Tibial nerve (tissue), 4 donors: ENCODE data around the gene CACNA1S. TPM values are rescaled to one million over a fixed set of nuclear protein-coding genes. Genes with fewer than 3 reads are reported as not detected.

Source experiments
- DNase-seq, 2 donors: peaks; one replicate each; pipeline ENCODE4 v3.0.0-alpha.2; 2019; ENCODE audit warnings: low spot score in 2 of 2
- H3K27ac ChIP-seq, 4 donors: fragments of 200-600 bp; sonication (generic) in 3 of 4; one replicate each; pipeline ENCODE4 v1.5.1; 2017 to 2019; ENCODE audit warnings: mild to moderate bottlenecking in 1 of 4
- H3K27me3 ChIP-seq, 2 donors: fragments of 200-600 bp; sonication (generic) in 1 of 2; one replicate each; pipeline versions ENCODE4 v1.5.1 to v1.6.0; 2017 to 2019
- H3K36me3 ChIP-seq, 3 donors: fragments of 200-600 bp; sonication (generic); one replicate each; pipeline ENCODE4 v1.5.1; 2018 to 2019
- H3K4me1 ChIP-seq, 4 donors: fragments of 200-600 bp; sonication (generic) in 3 of 4; one replicate each; pipeline ENCODE4 v1.5.1; 2017 to 2019
- H3K4me3 ChIP-seq, 4 donors: fragments of 200-600 bp; sonication (generic) in 3 of 4; one replicate each; pipeline ENCODE4 v1.5.1; 2017 to 2019; ENCODE audit warnings: mild to moderate bottlenecking in 1 of 4, moderate library complexity in 1 of 4
- H3K9me3 ChIP-seq, 4 donors: fragments of 200-600 bp; sonication (generic) in 3 of 4; one replicate each; pipeline ENCODE4 v1.5.1; 2017 to 2019
- CTCF ChIP-seq, 5 experiments: fragments of 200-600 bp in 3 of 5; fragments of 450-650 bp in 2 of 5; sonication (generic) in 3 of 5; IDR thresholded peaks; one replicate each; pipeline ENCODE4 v1.5.1; 2016 to 2019; ENCODE audit warnings: antibody characterized with exemption in 5 of 5, mild to moderate bottlenecking in 3 of 5, moderate library complexity in 2 of 5
- EP300 ChIP-seq, 2 donors: sonication (generic); formaldehyde crosslinking; IDR thresholded peaks; one replicate each; pipeline ENCODE4 v1.6.1; 2017; ENCODE audit warnings: antibody characterized with exemption in 2 of 2, mild to moderate bottlenecking in 1 of 2
- POLR2A ChIP-seq, 2 donors: fragments of 450-650 bp; IDR thresholded peaks; one replicate each; pipeline ENCODE4 v1.6.1; 2017; ENCODE audit warnings: antibody characterized with exemption in 2 of 2, mild to moderate bottlenecking in 2 of 2, moderate library complexity in 2 of 2
- WGBS, 2 donors: methylation state at CpG; one replicate each; pipeline ENCODE4 v1.1.5; 2018; 5-methylcytosine and 5-hydroxymethylcytosine counted together
- total RNA-seq, 4 donors: library from RNA; depleted of rRNA; stranded (reverse); fragments of >200 nt; gene quantifications; one replicate each; pipeline ENCODE4 v1.1.0, GENCODE V29; 2016

The CACNA1S gene
- total RNA-seq, 4 donors from 2014 or later, result not detected

GRCh38 chr1:201100169-201100930 is 11.9 kb downstream of the CACNA1S start:
- 84 to 87% methylated on average over 12 of the region's 12 CpGs for WGBS, 2 donors
- Histone ChIP-seq H3K27me3 (no peaks in the 10 kb centered on the region), H3K36me3 (no peaks in the 10 kb centered on the region), H3K4me1 (no peaks in the 10 kb centered on the region), H3K4me3 (no peak overlapping the region), H3K9me3 (no peaks in the 10 kb centered on the region), H3K27ac (no peak overlapping the region)
- no peak for DNase-seq
- TF ChIP-seq POLR2A (IDR thresholded peaks at IDR 0.05) (no peak), CTCF (IDR thresholded peaks at IDR 0.05) (no peak), EP300 (IDR thresholded peaks at IDR 0.05) (no peak)

- Histone ChIP-seq H3K9me3 (no peaks in the 10 kb centered on the region), H3K4me1 (no peaks in the 10 kb centered on the region), H3K27ac (no peak overlapping the region), H3K27me3 (no peaks in the 10 kb centered on the region), H3K36me3 (no peaks in the 10 kb centered on the region), H3K4me3 (no peak overlapping the region)
- 64% methylated on average over 5 of the region's 5 CpGs for WGBS, 2 donors
- no peak for DNase-seq
- TF ChIP-seq EP300 (IDR thresholded peaks at IDR 0.05) (no peak), CTCF (IDR thresholded peaks at IDR 0.05) (no peak), POLR2A (IDR thresholded peaks at IDR 0.05) (no peak)
These were observed 13.1 kb downstream of the CACNA1S start for GRCh38 chr1:201098992-201099677.

- Histone ChIP-seq H3K4me3 (no peak overlapping the region), H3K36me3 (no peaks in the 10 kb centered on the region), H3K9me3 (no peaks in the 10 kb centered on the region), H3K27ac (no peak overlapping the region), H3K27me3 (no peaks in the 10 kb centered on the region), H3K4me1 (no peaks in the 10 kb centered on the region)
- 71 to 77% methylated on average over 17 of the region's 17 CpGs for WGBS, 2 donors
- no peak for DNase-seq
- TF ChIP-seq CTCF (IDR thresholded peaks at IDR 0.05), result no peak
- no peak for TF ChIP-seq EP300 (IDR thresholded peaks at IDR 0.05)
- no peak for TF ChIP-seq POLR2A (IDR thresholded peaks at IDR 0.05)
These were observed 15.0 kb downstream of the CACNA1S start for GRCh38 chr1:201096977-201097856.

GRCh38 chr1:201096041-201096461 is 16.2 kb downstream of the CACNA1S start:
- Histone ChIP-seq H3K27me3 (no peaks in the 10 kb centered on the region), H3K27ac (no peak overlapping the region), H3K36me3 (no peaks in the 10 kb centered on the region), H3K4me3 (no peak overlapping the region), H3K9me3 (no peaks in the 10 kb centered on the region), H3K4me1 (no peaks in the 10 kb centered on the region)
- DNase-seq, result no peak
- WGBS, 2 donors, result 65 to 78% methylated on average over 5 of the region's 5 CpGs
- no peak for TF ChIP-seq CTCF (IDR thresholded peaks at IDR 0.05)
- no peak for TF ChIP-seq EP300 (IDR thresholded peaks at IDR 0.05)
- no peak for TF ChIP-seq POLR2A (IDR thresholded peaks at IDR 0.05)
